HG03175 (cell line): ENCODE measurements around the gene RNF169.

Experiments used
- ATAC-seq: cut with Tn5 transposase; IDR thresholded peaks from one replicate; pipeline ENCODE4 v1.9.1; 2021; ENCODE audit warnings: mild to moderate bottlenecking, moderate library complexity; ENCODE audit not compliant: unreplicated experiment

RNF169 gene

GRCh38 chr11:74866557-74866956 lies 117.9 kb downstream of the RNF169 start:
- ATAC-seq = no peak

- ATAC-seq = no peak
Measured at GRCh38 chr11:74870485-74870884, 121.8 kb downstream of the RNF169 start.

- no peak for ATAC-seq
Measured at GRCh38 chr11:74871037-74871436, 122.4 kb downstream of the RNF169 start.

GRCh38 chr11:74877132-74877531 lies 128.5 kb downstream of the RNF169 start:
- ATAC-seq = no peak
